GM20000 (cell line): ENCODE results near the gene DNAH5.
"Not testable (repeated sequence)": the region's sequence is repeated elsewhere in the genome, so short reads cannot be mapped to it uniquely, and the experiment has no call there.

Experiments
- DNase-seq: peaks from one replicate; pipeline ENCODE4 v3.0.0; 2012; ENCODE audit warnings: low spot score
- TF ChIP-seq, protein P1 (sequence below): IDR thresholded peaks from 2 replicates; pipeline ENCODE4 v1.5.1; 2012; ENCODE audit warnings: mild to moderate bottlenecking, control low read depth; ENCODE audit errors: extremely low read depth, missing control alignments

Gene DNAH5

DNA sequence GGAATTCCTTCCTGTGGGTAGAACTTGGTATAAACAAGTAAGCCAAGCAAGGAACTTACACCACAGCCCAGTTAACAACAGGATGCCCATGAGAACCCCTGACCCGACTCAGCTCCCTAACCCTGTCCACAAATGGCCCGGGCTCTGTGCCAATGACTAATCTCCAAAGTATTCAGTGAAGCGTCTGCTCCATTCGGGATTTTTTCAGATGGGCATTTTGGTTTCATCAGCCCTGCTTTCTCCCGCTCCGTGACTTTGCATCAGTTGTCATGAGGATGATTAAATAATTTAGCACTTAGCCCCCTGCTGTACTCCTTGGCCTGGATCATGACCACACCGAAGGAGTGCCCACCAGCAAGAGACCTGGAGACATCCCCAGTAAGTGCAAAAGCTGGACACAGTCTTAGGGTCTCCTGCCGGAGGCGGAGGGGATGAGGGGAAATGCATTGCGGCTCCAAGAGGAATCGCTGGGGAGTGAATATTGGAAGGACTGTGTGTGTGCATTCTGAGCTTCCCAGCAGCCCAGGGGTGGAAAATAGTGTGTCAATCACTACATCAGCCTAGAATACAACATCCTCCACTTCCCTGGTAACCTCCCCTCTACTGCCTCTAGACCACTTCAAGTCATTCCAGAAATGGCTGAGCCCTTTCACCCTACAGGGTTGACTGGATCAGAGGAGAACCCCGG lies 41.4 kb upstream of the DNAH5 start:
- no peak for DNase-seq
- TF ChIP-seq, protein P1, sequence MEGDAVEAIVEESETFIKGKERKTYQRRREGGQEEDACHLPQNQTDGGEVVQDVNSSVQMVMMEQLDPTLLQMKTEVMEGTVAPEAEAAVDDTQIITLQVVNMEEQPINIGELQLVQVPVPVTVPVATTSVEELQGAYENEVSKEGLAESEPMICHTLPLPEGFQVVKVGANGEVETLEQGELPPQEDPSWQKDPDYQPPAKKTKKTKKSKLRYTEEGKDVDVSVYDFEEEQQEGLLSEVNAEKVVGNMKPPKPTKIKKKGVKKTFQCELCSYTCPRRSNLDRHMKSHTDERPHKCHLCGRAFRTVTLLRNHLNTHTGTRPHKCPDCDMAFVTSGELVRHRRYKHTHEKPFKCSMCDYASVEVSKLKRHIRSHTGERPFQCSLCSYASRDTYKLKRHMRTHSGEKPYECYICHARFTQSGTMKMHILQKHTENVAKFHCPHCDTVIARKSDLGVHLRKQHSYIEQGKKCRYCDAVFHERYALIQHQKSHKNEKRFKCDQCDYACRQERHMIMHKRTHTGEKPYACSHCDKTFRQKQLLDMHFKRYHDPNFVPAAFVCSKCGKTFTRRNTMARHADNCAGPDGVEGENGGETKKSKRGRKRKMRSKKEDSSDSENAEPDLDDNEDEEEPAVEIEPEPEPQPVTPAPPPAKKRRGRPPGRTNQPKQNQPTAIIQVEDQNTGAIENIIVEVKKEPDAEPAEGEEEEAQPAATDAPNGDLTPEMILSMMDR: no peak

DNA sequence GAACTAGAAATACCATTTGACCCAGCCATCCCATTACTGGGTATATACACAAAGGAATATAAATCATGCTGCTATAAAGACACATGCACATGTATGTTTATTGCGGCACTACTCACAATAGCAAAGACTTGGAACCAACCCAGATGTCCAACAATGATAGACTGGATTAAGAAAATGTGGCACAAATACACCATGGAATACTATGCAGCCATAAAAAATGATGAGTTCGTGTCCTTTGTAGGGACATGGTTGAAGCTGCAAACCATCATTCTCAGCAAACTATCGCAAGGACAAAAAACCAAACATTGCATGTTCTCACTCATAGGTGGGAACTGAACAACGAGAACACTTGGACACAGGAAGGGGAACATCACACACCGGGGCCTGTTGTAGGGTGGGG lies 40.4 kb upstream of the DNAH5 start:
- DNase-seq: not testable (repeated sequence)

DNA sequence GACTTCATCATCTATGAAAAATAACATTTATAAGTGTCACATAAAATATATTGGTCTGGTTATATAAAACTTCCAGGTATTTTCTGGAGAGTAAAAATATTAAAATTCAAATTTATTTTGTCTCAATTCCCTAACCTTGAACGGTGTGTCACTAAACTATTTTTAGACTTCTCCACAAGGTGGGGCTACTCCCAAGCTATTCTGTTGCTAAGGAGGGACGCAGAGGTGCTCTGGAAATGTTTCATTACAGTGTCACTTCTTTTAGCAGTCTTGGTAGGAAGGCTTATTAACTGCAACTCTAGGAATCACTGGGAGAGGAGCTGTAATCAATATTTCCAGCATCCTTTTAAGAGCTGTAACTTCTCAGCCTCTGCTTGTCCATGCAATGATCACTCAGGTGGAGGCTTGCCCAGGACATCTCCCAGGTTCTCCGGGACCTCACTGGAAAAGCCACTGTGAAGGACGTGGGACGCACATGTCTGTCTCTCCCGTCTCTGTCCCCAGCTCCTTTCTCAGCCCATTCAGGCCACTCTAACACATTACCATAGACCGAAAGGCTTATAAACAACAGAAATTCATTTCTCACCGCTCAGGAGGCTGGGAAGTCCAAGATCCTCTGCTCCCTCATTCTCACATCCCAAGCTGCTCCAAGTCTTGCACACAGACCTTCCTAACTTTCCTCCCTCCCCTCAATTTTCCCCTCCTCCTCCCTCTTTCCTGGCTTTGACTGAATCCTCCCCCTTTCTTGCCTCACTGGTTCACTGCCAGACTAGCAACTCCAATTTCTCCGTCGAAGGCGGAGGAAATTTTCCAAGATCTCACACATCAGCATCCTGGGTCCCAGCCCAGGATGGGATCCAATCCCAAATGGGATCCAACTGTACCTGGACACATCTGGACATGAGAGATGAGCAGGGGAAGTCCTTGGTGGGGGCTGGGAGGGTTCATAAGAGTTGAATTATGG lies 32.7 kb upstream of the DNAH5 start:
- no peak for DNase-seq
- TF ChIP-seq, protein P1: no peak

DNA sequence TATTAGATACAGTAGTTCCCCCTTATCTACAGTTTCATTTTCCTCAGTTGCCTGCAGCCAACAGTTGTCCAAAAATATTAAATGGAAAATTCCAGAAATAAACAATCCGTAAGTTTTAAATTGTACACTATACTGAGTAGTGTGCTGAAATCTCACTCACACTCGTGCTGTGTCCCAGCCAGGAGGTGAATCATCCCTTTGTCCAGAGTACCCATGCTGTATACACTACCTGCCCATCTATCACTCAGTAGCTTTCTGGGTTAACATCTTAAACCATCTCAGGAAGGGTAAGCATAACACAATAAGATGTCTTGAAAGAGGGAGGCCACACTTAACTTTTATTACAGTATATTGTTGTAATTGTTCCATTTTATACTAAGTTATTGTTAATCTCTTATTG lies 31.7 kb upstream of the DNAH5 start:
- TF ChIP-seq, protein P1: no peak
- DNase-seq: no peak

DNA sequence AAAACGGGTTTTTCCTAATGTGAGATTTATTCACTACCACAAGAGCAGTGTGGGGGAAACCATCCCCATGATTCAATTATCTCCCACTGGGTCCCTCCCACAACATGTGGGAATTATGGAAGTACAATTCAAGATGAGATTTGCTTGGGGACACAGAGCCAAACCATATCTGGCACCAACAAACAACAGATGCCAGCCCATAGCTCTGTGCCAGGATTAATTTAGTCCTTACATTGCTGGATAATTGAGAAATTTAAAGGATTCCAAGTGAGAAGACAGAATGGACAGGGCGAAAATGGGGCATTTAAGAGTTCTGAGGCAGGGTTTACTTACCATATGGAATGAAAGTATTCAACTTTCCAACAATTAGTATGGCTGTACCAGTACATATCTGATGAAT lies 30.8 kb upstream of the DNAH5 start:
- TF ChIP-seq, protein P1: no peak
- DNase-seq: no peak

DNA sequence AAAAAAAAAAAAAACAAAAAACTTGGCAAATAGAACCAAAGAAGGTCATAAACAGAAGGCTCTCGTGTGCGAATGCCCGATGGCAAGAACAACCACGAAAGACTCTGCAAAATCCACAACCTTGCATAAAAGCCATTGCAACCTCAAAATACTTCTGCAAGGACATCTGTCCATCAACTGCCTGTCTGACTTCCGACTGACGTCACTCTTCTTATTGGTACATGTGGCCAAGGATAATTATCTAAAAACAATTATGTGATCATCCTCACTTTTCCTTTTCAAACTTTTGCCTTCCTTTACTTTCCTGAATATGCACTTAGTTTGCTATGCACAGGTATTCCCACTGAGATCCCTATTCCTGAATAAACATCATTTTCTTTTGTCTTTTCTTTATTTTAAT lies 29.2 kb upstream of the DNAH5 start:
- TF ChIP-seq, protein P1: no peak
- no peak for DNase-seq

DNA sequence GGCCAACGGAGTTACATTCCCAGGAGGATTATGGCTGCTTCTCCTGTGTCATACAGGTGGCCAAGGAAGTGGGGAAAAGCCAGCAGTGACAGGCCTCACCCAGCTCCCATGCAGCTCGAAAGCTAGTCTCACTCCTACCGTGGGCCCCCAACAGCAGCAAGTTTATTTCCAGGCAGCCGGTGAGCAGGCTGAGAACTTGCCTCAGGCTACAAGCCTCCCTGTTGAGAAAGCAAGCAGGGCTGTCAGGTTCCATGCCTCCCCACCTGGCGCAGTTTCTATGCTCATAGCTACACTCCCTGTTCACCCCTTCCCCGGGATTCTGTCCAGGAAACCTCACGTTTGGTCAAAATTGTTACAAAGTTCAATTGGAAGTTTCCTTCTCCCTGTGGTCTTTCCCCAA lies 27.5 kb upstream of the DNAH5 start:
- DNase-seq: no peak
- TF ChIP-seq, protein P1: no peak
